NCI-H1105 treated with DMSO at 0.1 percent for 48 hours (cell line): ENCODE measurements around the gene MTCL1.

Experiments used
- DNase-seq: peaks from one replicate; lab custom pipeline; 2025; lab: John Stamatoyannopoulos, UW

MTCL1 gene

GRCh38 chr18:8810157-8810556, 104.8 kb downstream of the MTCL1 start:
- DNase-seq = no peak

DNA sequence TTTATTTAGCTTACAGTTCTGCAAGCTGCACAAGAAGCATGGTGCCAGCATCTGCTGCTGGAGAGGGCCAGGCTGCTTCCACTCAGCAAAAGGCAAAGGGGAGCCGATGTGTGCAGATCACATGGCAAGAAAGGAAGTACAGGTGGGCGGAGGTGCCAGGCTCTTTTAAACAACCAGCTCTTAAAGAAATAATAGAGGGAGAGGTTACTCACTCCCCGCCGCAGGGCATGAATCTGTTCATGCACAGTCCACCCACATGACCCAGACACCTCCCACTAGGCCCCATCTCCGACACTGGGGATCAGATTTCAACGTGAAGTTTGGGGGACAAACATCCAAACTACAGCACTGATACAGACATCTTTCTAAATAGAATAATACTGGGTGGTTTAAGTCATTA, 105.8 kb downstream of the MTCL1 start:
- no peak for DNase-seq

GRCh38 chr18:8812631-8813030, 107.3 kb downstream of the MTCL1 start:
- DNase-seq = no peak

GRCh38 chr18:8813611-8814010, 108.3 kb downstream of the MTCL1 start:
- DNase-seq = no peak

DNA sequence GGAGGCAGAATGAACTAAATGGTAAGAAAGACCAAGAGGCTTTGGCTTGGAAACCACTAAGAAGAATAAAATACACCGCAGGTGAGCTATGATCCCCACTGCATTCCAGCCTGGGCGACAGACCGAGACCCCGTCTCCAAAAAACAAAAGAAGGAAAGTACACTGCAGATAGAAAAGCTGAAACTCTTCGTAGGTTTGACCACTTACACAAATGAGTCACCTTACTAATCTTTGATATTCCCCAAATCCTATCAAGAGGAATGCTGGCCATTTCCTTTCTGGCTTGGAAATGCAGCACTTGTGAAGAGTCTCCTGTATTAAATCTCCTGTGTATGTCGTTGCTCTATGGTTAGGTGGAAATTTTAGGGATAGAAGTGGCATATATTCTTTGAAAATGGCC, 108.8 kb downstream of the MTCL1 start:
- DNase-seq = no peak

DNA sequence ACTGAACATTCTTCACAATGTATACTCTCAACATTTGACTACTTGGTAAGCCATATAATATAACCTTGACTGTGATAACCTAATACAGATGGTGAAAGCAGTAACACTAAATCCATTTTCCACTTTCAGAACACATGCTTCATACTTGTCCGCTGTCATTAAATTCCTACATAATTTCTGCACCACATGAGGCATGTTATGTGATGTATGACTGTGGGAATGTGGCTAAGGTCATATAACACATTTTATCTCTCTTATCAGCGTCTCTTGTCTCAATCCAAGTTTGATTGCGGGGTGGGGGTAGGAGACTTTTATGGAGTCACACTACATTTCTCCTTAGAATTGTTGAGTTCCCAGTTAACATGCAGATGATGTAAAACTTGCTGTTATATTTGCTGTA, 110.9 kb downstream of the MTCL1 start:
- no peak for DNase-seq

GRCh38 chr18:8816816-8817215, 111.5 kb downstream of the MTCL1 start:
- no peak for DNase-seq

GRCh38 chr18:8818982-8819381, 113.6 kb downstream of the MTCL1 start:
- no peak for DNase-seq

- DNase-seq = no peak
These were observed 115.2 kb downstream of the MTCL1 start for GRCh38 chr18:8820396-8821082.

DNA sequence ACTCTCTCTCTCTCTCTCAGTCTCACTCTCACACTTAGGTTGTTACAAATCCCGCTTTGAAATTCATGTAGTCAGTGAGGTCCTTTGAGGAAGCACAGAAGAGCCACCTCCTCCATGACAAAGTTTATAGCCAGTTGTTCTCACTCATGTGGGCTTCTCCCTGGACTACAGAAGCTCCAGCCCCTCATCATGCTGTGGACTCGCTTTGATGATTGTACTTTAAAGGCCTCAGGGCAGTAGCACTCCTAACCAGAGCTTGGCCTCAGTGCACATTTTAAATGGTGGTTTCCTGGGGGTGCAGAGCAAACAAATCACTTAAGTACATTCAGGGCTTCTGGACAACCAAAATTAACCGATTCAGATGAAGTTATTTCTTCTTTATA, 115.7 kb downstream of the MTCL1 start:
- no peak for DNase-seq

GRCh38 chr18:8821531-8821930, 116.2 kb downstream of the MTCL1 start:
- DNase-seq = no peak

DNA sequence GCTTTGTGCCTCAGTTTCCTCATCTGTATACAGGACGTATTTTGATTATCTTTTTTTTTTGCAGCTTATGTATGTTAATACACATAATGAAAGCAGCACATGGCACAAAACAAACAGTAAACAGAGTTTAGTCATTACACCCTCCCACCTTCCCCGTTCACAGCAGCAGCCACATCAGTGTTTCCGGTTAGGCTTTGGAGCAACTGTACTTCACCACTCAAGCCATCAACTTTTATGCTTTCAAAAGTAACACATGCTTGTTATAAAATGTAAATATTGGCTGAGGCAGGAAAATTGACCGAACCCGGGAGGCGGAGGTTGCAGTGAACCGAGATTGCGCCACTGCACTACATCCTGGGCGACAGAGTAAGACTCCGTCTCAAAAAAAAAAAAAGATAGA, 117.3 kb downstream of the MTCL1 start:
- no peak for DNase-seq

- DNase-seq = no peak
These were observed 118.2 kb downstream of the MTCL1 start for GRCh38 chr18:8823530-8823929.

DNA sequence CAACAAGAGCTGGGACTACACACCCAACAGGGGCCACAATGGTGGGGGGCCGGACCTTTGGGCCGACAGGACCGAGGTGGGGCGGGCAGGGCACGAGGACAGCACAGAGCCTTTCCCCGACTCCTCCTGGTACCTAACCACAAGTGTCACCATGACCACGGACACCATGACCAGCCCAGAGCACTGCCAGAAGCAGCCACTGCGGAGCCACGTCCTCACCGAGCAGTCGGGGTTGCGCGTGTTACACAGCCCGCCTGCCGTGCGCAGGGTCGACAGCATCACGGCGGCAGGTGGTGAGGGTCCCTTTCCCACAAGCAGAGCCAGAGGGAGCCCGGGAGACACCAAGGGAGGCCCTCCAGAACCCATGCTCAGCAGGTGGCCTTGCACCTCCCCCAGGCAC, 119.5 kb downstream of the MTCL1 start:
- no peak for DNase-seq

GRCh38 chr18:8825273-8825672, 119.9 kb downstream of the MTCL1 start:
- no peak for DNase-seq

DNA sequence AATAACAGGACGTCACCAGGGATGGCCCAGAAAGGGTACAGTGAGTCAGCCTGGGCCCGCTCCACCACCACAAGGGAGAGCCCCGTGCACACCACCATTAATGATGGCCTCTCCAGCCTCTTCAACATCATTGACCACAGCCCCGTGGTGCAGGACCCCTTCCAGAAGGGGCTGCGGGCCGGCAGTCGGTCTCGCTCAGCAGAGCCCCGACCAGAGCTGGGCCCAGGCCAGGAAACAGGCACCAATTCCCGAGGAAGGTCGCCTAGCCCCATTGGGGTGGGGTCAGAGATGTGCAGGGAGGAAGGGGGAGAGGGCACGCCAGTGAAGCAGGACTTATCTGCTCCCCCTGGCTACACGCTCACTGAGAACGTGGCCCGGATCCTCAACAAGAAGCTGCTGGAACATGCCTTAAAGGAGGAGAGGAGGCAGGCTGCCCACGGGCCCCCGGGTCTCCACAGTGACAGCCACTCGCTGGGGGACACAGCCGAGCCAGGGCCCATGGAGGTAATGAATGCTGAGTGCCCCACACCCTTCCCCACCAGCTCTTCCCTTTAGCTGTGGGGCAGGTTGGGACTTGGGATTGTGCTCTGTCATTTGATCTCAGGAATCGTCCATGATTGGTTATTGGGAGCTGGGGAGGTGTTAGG, 120.5 kb downstream of the MTCL1 start:
- no peak for DNase-seq

DNA sequence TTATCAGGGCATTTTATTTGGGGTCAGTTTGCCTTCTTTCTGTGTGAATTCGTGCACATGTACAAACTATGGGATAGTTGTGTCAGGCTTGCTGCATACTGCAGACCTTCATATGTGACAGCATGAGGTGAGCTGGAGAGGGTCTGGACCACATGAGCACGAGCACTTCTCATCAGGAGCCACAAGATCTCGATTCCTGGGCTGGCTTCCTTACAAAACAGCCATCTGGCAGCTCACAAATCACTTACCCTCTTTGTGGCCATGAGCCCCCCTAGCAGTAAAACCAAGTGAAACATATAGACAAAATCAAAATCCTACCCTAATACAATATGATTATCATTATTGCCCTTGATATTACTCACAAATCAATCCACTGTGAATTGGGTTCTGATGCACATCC, 121.2 kb downstream of the MTCL1 start:
- no peak for DNase-seq

DNA sequence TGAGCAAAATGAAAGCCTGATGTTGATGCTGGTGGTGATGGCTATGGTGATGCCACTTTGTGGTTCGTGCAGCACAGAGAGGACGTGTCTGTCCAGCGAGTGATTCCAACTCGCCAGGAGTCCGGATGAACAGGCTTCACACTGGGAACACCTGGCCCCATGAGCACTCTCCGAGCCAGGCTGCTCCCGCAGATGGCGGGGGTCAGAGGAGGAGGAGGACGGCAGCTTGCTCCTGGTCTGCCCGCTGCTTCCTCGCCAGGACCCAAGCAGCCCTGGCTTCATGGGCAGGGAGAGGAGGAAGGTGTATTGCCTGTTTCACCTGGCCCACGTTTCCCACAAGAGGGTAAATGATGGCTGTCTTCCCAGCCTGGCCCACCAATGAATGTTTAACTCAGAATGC, 121.6 kb downstream of the MTCL1 start:
- DNase-seq = no peak

GRCh38 chr18:8828300-8828699, 122.9 kb downstream of the MTCL1 start:
- DNase-seq = no peak

DNA sequence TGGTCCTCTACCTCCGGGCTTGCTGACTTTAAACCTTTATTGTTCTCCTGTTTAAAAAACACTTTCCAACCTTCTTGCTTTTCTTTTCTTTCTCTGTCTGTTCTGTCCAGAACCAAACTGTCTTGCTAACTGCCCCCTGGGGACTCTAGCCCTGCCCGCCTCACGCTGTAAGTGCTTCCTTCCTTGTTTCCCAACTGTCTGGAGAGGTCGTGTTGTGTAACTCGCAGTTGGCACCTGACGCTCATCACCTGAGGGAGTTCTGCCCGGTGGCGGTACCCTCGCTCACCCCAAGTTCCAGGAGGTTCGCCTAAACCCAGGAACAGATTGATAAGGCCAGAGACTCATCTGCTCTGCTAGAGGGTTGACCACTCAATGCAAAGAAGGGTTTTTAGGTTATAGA, 123.4 kb downstream of the MTCL1 start:
- no peak for DNase-seq

GRCh38 chr18:8830067-8831060, 125.0 kb downstream of the MTCL1 start:
- DNase-seq = no peak

- DNase-seq = no peak
These were observed 125.8 kb downstream of the MTCL1 start for GRCh38 chr18:8831112-8831511.

DNA sequence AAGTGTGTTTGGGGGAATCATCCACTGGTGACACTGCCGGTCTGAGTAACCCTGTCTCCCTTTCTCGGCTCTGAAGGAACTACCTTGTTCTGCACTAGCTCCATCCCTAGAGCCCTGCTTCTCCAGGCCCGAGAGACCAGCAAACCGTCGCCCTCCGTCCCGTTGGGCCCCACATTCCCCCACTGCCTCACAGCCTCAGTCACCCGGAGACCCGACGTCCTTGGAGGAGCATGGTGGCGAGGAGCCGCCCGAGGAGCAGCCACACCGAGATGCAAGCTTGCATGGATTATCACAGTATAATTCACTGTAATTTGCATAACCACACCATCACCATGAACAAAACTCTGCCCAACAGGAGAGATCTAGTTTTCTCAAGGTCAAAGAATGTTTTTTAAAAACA, 126.2 kb downstream of the MTCL1 start:
- no peak for DNase-seq
